HepG2 (cell line): ENCODE measurements around the gene ADAMTS16. TPM values are rescaled to one million over a fixed set of nuclear protein-coding genes. Genes with fewer than 3 reads are reported as not detected.

ENCODE experiments used
- ATAC-seq: fragments of 200-7000 bp; cut with Tn5 transposase; 3 replicates; pipeline ENCODE4 v1.9.1; 2020; ENCODE audit warnings: mild to moderate bottlenecking, moderate library complexity
- BruUV-seq: library from RNA; stranded (reverse); fragments of 400-500 nt; replicated peaks from 2 replicates; lab custom pipeline; 2021; lab: Mats Ljungman, UMichigan
- CTCF ChIA-PET: fragments of 300-600 bp; formaldehyde crosslinking; extraction: SDS; loops from one replicate; lab custom pipeline; 2021; ENCODE audit warnings: low total read pairs, inconsistent platforms, low intra/inter-chr PET ratio; lab: Yijun Ruan, JAX
- POLR2A ChIA-PET: fragments of 350-600 bp; sonication (Branson Sonifier 250); formaldehyde crosslinking; loops from one replicate; lab custom pipeline; 2020; ENCODE audit warnings: antibody characterized with exemption, inconsistent platforms; lab: Yijun Ruan, JAX
- DNase-seq: peaks from one replicate; pipeline ENCODE4 v3.0.0-alpha.2; 2015; ENCODE audit warnings: low spot score
- FAIRE-seq: peaks from 3 replicates; lab custom pipeline; 2011; peaks lifted over from hg19 to GRCh38; lab: Jason Lieb, UNC
- H2AFZ ChIP-seq: one replicate; pipeline ENCODE4 v1.6.1; 2011; ENCODE audit warnings: low read length, inconsistent platforms
- H3K27ac ChIP-seq: fragments of 300-600 bp; 3 replicates; pipeline ENCODE4 v1.8.0; 2011; ENCODE audit warnings: mixed run types, mild to moderate bottlenecking, mixed read lengths, low read length, inconsistent platforms; ENCODE audit not compliant: insufficient read depth; ENCODE audit errors: extremely low read length
- H3K27me3 ChIP-seq, 2 experiments: fragments of 200-600 bp in 1 of 2; 2 replicates in 1 of 2; 3 replicates in 1 of 2; pipeline versions ENCODE4 v1.6.0 to v1.8.0; 2011; ENCODE audit warnings: low read length in 2 of 2, mild to moderate bottlenecking in 2 of 2, moderate library complexity in 2 of 2, inconsistent platforms in 1 of 2; ENCODE audit not compliant: insufficient read depth in 2 of 2, control insufficient read depth in 1 of 2
- H3K36me3 ChIP-seq, 2 experiments: fragments of 200-600 bp in 1 of 2; replicated peaks in 1 of 2; 2 replicates in 1 of 2; 3 replicates in 1 of 2; pipeline versions ENCODE4 v1.5.1 to v1.8.0; 2011; ENCODE audit warnings: low read length in 2 of 2, inconsistent platforms in 1 of 2; ENCODE audit not compliant: insufficient read depth in 2 of 2, control insufficient read depth in 1 of 2
- H3K4me1 ChIP-seq: 2 replicates; pipeline ENCODE4 v1.5.1; 2012; ENCODE audit warnings: low read length, inconsistent platforms; ENCODE audit not compliant: insufficient read depth
- H3K4me2 ChIP-seq: 2 replicates; pipeline ENCODE4 v1.6.0; 2011; ENCODE audit warnings: low read depth, low read length, inconsistent platforms
- H3K4me3 ChIP-seq, 3 experiments: fragments of 200-600 bp in 1 of 3; sonication (generic), shearing (Covaris generic) in 1 of 3; replicated peaks in 1 of 3; 2 replicates each; pipeline ENCODE4 v1.5.1; 2011 to 2016; ENCODE audit warnings: low read length in 3 of 3, inconsistent platforms in 2 of 3, low read depth in 2 of 3, mild to moderate bottlenecking in 2 of 3, control low read depth in 1 of 3, mixed read lengths in 1 of 3; ENCODE audit not compliant: insufficient read depth in 1 of 3
- H3K79me2 ChIP-seq: one replicate; pipeline ENCODE4 v1.6.1; 2011; ENCODE audit warnings: low read length, inconsistent platforms; ENCODE audit not compliant: insufficient read depth
- H3K9ac ChIP-seq: 2 replicates; pipeline ENCODE4 v1.6.0; 2011; ENCODE audit warnings: mild to moderate bottlenecking, low read depth, low read length, inconsistent platforms; ENCODE audit not compliant: insufficient read depth
- H3K9me3 ChIP-seq: 2 replicates; pipeline ENCODE4 v1.5.1; 2012; ENCODE audit warnings: mild to moderate bottlenecking, low read length
- H4K20me1 ChIP-seq: 2 replicates; pipeline ENCODE4 v1.6.0; 2011; ENCODE audit warnings: inconsistent platforms, mild to moderate bottlenecking, low read length, moderate library complexity; ENCODE audit not compliant: insufficient read depth
- ARNT2 ChIP-seq: sonication (generic); formaldehyde crosslinking; IDR thresholded peaks from 2 replicates; pipeline ENCODE4 v1.8.0; 2022; ENCODE audit warnings: mild to moderate bottlenecking, low read depth, missing genetic modification reagents, moderate library complexity
- ASH2L ChIP-seq: fragments of 300-600, 200-600 bp; sonication (generic); IDR thresholded peaks from 2 replicates; pipeline ENCODE4 v1.7.0; 2017; ENCODE audit warnings: low read depth, mild to moderate bottlenecking, moderate library complexity, mixed read lengths, low read length; ENCODE audit not compliant: insufficient read length
- ATAD3A ChIP-seq: sonication (generic); formaldehyde crosslinking; IDR thresholded peaks from 2 replicates; pipeline ENCODE4 v1.4.0; 2020; ENCODE audit warnings: missing genetic modification reagents
- FOXK1 ChIP-seq: sonication (generic); formaldehyde crosslinking; IDR thresholded peaks from 2 replicates; pipeline ENCODE4 v1.4.0; 2020; ENCODE audit warnings: low read depth, missing genetic modification reagents, borderline replicate concordance
- HES4 ChIP-seq: sonication (generic); formaldehyde crosslinking; IDR thresholded peaks from 2 replicates; pipeline ENCODE4 v1.9.0; 2021; ENCODE audit warnings: mild to moderate bottlenecking, missing genetic modification reagents, borderline replicate concordance
- MIER2 ChIP-seq: IDR thresholded peaks from 2 replicates; pipeline ENCODE4 v1.6.1; 2016; ENCODE audit warnings: missing biosample characterization, missing genetic modification reagents
- MYPOP ChIP-seq: sonication (generic); formaldehyde crosslinking; IDR thresholded peaks from 2 replicates; pipeline ENCODE4 v1.8.1; 2023; ENCODE audit warnings: mild to moderate bottlenecking, moderate library complexity, missing genetic modification reagents
- NCOA1 ChIP-seq: sonication (generic); formaldehyde crosslinking; IDR thresholded peaks from 2 replicates; pipeline ENCODE4 v1.9.0; 2021; ENCODE audit warnings: missing genetic modification reagents
- RCOR2 ChIP-seq: IDR thresholded peaks from 2 replicates; pipeline ENCODE4 v1.6.1; 2016; ENCODE audit warnings: missing biosample characterization, missing genetic modification reagents
- ZBTB46 ChIP-seq: sonication (generic); formaldehyde crosslinking; IDR thresholded peaks from 2 replicates; pipeline ENCODE4 v1.4.0; 2020; ENCODE audit warnings: mild to moderate bottlenecking, missing genetic modification reagents, borderline replicate concordance
- ZFP82 ChIP-seq: sonication (generic); formaldehyde crosslinking; IDR thresholded peaks from 2 replicates; pipeline ENCODE4 v1.5.1; 2020; ENCODE audit warnings: mild to moderate bottlenecking, missing genetic modification reagents, borderline replicate concordance
- ZNF484 ChIP-seq: sonication (generic); formaldehyde crosslinking; IDR thresholded peaks from 2 replicates; pipeline ENCODE4 v1.5.1; 2020; ENCODE audit warnings: mild to moderate bottlenecking, low read depth, missing genetic modification reagents, borderline replicate concordance
- ZNF496 ChIP-seq: sonication (generic); formaldehyde crosslinking; IDR thresholded peaks from 2 replicates; pipeline ENCODE4 v1.8.1; 2023; ENCODE audit warnings: mild to moderate bottlenecking, moderate library complexity, missing genetic modification reagents; ENCODE audit not compliant: insufficient replicate concordance
- ZNF562 ChIP-seq: sonication (generic); formaldehyde crosslinking; IDR thresholded peaks from 2 replicates; pipeline ENCODE4 v1.8.0; 2022; ENCODE audit warnings: missing genetic modification reagents, borderline replicate concordance
- ZZZ3 ChIP-seq: sonication (generic); formaldehyde crosslinking; IDR thresholded peaks from 2 replicates; pipeline ENCODE4 v1.4.0; 2020; ENCODE audit warnings: missing genetic modification reagents, mild to moderate bottlenecking, borderline replicate concordance
- WGBS: methylation state at CpG from one replicate; pipeline ENCODE4 v1.1.6; 2017; ENCODE audit warnings: low lambda C conversion rate; 5-methylcytosine and 5-hydroxymethylcytosine counted together
- in situ Hi-C: cut with HindIII; loops from 2 replicates; pipeline ENCODE4 v1.10.0; 2017; ENCODE audit warnings: low pct_unique_long_range_greater_than_20kb; ENCODE audit not compliant: extremely low pct_ligation_motif_present
- intact Hi-C: fragments of 100-400 bp; cut with micrococcal nuclease; formaldehyde crosslinking; loops from one replicate; pipeline ENCODE4 v1.10.0; 2022; ENCODE audit not compliant: unreplicated experiment
- polyA plus RNA-seq, 8 experiments: library from polyadenylated mRNA; depleted of rRNA in 3 of 8; stranded (reverse) in 7 of 8; unstranded in 1 of 8; fragments of >200 nt; fragmentation: Illumina TruSeq in 4 of 8; extraction: Trizol in 4 of 8; gene quantifications; 2 replicates each; pipeline versions ENCODE4 v1.2.1 to v1.2.3, GENCODE V29; 2011 to 2016; ENCODE audit warnings: low read depth in 4 of 8, missing spikeins in 1 of 8, mixed read lengths in 1 of 8; ENCODE audit not compliant: insufficient read depth in 1 of 8
- total RNA-seq, 5 experiments: library from RNA; depleted of rRNA; stranded (reverse); fragments of >200 nt; fragmentation: Illumina TruSeq; extraction: Trizol; gene quantifications; 2 replicates each; pipeline ENCODE4 v1.2.3, GENCODE V29; 2016; ENCODE audit warnings: low read depth in 1 of 5
- TF ChIP-seq, protein P1 (sequence below): sonication (generic); formaldehyde crosslinking; IDR thresholded peaks from 2 replicates; pipeline ENCODE4 v1.4.0; 2020; ENCODE audit warnings: missing genetic modification reagents
- TF ChIP-seq, protein P2 (sequence below): IDR thresholded peaks from 2 replicates; pipeline ENCODE4 v1.6.1; 2016; ENCODE audit warnings: control low read depth

ADAMTS16 gene
- total and polyA plus RNA-seq, 2 of the 13 experiments (the other 11 are each of a cell fraction or from before 2014, with no cell fraction given), result 0.02 to 0.03 TPM

DNA sequence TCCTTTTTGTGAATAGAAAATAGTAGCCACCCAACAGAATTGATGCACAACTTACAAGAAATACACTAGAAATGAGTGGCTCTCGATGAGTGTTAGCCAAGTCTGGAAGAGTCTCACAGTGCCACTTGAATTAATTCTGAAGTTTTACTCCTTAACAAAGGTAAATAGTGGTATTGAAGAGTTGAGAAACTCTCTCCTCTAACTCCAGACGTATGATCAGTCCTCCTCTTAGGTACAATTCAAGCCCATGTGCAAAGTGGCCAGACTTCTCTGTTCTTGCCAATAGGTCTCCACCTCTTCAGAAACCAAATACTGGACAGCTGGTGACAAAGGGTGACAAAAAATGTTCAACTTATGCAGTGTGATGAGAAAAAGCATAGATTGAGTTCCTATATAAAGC, 38.5 kb upstream of the ADAMTS16 start (continued):
- TF ChIP-seq MYPOP (CRISPR knock-in tag), result no peak
- TF ChIP-seq ZNF562, result no peak
- TF ChIP-seq ZFP82 (CRISPR knock-in tag), result no peak
- no peak for TF ChIP-seq HES4 (CRISPR knock-in tag)
- TF ChIP-seq ASH2L, result no peak

GRCh38 chr5:5103245-5103644, 36.9 kb upstream of the ADAMTS16 start:
- no peak for DNase-seq
- Histone ChIP-seq H3K9me3 (no peaks in the 10 kb centered on the region; the same call in 1 of the 2 replicates), H3K4me1 (no peaks in the 10 kb centered on the region), H2AFZ (no peak overlapping the region), H3K79me2 (no peaks in the 10 kb centered on the region), H4K20me1 (no peaks in the 10 kb centered on the region), H3K4me2 (no peak overlapping the region), H3K27me3 (no peaks in the 10 kb centered on the region), H3K36me3 (no peaks in the 10 kb centered on the region), H3K27ac (no peak overlapping the region), H3K4me3 (no peak overlapping the region), H3K9ac (no peak overlapping the region)
- intact Hi-C loops, result no loop called here
- no peak for ATAC-seq
- in situ Hi-C loops, result no loop called here
- FAIRE-seq, result no peak
- BruUV-seq, result no TSS peak
- POLR2A ChIA-PET, result no interaction called here
- CTCF ChIA-PET, result no interaction called here
- 9% methylated on average over 4 of the region's 4 CpGs for WGBS
- no peak for TF ChIP-seq FOXK1 (CRISPR knock-in tag)
- no peak for TF ChIP-seq ZBTB46 (CRISPR knock-in tag)
- no peak for TF ChIP-seq MIER2 (CRISPR knock-in tag)
- no peak for TF ChIP-seq NCOA1 (CRISPR knock-in tag)
- no peak for TF ChIP-seq ZNF496 (CRISPR knock-in tag)
- TF ChIP-seq ATAD3A, result no peak
- no peak for TF ChIP-seq RCOR2 (CRISPR knock-in tag)
- TF ChIP-seq, protein P1, sequence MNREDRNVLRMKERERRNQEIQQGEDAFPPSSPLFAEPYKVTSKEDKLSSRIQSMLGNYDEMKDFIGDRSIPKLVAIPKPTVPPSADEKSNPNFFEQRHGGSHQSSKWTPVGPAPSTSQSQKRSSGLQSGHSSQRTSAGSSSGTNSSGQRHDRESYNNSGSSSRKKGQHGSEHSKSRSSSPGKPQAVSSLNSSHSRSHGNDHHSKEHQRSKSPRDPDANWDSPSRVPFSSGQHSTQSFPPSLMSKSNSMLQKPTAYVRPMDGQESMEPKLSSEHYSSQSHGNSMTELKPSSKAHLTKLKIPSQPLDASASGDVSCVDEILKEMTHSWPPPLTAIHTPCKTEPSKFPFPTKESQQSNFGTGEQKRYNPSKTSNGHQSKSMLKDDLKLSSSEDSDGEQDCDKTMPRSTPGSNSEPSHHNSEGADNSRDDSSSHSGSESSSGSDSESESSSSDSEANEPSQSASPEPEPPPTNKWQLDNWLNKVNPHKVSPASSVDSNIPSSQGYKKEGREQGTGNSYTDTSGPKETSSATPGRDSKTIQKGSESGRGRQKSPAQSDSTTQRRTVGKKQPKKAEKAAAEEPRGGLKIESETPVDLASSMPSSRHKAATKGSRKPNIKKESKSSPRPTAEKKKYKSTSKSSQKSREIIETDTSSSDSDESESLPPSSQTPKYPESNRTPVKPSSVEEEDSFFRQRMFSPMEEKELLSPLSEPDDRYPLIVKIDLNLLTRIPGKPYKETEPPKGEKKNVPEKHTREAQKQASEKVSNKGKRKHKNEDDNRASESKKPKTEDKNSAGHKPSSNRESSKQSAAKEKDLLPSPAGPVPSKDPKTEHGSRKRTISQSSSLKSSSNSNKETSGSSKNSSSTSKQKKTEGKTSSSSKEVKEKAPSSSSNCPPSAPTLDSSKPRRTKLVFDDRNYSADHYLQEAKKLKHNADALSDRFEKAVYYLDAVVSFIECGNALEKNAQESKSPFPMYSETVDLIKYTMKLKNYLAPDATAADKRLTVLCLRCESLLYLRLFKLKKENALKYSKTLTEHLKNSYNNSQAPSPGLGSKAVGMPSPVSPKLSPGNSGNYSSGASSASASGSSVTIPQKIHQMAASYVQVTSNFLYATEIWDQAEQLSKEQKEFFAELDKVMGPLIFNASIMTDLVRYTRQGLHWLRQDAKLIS (CRISPR knock-in tag), result no peak
- no peak for TF ChIP-seq ARNT2 (CRISPR knock-in tag)
- TF ChIP-seq, protein P2, sequence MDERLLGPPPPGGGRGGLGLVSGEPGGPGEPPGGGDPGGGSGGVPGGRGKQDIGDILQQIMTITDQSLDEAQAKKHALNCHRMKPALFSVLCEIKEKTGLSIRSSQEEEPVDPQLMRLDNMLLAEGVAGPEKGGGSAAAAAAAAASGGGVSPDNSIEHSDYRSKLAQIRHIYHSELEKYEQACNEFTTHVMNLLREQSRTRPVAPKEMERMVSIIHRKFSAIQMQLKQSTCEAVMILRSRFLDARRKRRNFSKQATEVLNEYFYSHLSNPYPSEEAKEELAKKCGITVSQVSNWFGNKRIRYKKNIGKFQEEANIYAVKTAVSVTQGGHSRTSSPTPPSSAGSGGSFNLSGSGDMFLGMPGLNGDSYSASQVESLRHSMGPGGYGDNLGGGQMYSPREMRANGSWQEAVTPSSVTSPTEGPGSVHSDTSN, result no peak
- TF ChIP-seq ZZZ3 (CRISPR knock-in tag), result no peak
- TF ChIP-seq ZNF484 (CRISPR knock-in tag), result no peak
